ENCODE measurements around the gene MAP4K5.

- TF ChIP-seq PHF8 (IDR thresholded peaks at IDR 0.05; ENCODE audit: borderline replicate concordance, low read depth) (no peak), NR3C1 (IDR thresholded peaks at IDR 0.05) (no peak), NPAS2 (CRISPR knock-in tag; IDR thresholded peaks at IDR 0.05; ENCODE audit: borderline replicate concordance) (no peak)
- TF ChIP-seq, protein P1, sequence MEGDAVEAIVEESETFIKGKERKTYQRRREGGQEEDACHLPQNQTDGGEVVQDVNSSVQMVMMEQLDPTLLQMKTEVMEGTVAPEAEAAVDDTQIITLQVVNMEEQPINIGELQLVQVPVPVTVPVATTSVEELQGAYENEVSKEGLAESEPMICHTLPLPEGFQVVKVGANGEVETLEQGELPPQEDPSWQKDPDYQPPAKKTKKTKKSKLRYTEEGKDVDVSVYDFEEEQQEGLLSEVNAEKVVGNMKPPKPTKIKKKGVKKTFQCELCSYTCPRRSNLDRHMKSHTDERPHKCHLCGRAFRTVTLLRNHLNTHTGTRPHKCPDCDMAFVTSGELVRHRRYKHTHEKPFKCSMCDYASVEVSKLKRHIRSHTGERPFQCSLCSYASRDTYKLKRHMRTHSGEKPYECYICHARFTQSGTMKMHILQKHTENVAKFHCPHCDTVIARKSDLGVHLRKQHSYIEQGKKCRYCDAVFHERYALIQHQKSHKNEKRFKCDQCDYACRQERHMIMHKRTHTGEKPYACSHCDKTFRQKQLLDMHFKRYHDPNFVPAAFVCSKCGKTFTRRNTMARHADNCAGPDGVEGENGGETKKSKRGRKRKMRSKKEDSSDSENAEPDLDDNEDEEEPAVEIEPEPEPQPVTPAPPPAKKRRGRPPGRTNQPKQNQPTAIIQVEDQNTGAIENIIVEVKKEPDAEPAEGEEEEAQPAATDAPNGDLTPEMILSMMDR (IDR thresholded peaks at IDR 0.05) = no peak
Observed at GRCh38 chr14:50479041-50479440, 53.3 kb downstream of the MAP4K5 start.

All from A549 (cell line).